GM18870 (cell line): ENCODE results near the gene PAQR6.
A peak's percentile ranks its signal among the peaks of the same experiment; 100 is the strongest.

ENCODE experiments used
- ATAC-seq: cut with Tn5 transposase; IDR thresholded peaks from one replicate; pipeline ENCODE4 v1.9.1; 2021; ENCODE audit warnings: moderate library complexity; ENCODE audit not compliant: unreplicated experiment

The PAQR6 gene

DNA sequence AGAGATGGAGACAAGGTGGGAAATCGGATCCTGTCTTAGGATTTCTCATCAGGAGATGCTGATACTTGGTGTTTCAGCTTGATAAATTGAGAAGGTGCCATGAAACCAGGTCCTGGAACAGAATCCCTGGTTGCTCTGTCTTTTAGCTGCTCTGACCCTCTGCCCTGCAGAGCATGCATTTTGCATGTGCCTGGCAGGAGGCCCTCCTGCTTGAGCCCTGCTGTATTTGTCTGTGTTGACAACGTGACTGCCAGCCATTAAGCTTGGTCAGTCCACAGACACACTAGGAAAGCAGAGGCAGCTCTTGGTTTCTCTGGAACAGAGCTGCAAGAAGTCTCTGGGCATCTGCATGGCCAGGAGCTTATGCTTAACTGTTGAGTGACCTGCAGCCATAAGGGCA lies 51.4 kb downstream of the PAQR6 start:
- no peak for ATAC-seq

DNA sequence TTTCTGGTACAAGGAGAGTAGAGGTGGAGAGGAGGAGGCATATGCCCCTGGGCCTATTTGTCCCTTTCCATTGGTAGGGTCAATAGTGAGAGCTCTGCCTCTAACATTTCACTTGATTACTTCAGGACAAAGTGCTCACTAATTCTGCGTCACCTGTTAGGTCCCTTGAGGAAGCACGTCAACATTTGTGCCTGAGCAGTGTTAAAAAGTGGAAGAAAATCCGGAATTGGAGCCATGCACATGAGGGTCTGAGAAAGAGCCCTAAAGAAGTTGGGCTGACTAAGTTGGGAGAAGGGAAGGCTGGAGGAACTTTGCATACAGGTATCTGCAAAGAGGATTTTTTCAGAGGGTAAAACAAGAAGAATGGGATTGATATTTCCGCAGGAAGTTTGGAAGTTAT lies 52.0 kb downstream of the PAQR6 start:
- no peak for ATAC-seq

DNA sequence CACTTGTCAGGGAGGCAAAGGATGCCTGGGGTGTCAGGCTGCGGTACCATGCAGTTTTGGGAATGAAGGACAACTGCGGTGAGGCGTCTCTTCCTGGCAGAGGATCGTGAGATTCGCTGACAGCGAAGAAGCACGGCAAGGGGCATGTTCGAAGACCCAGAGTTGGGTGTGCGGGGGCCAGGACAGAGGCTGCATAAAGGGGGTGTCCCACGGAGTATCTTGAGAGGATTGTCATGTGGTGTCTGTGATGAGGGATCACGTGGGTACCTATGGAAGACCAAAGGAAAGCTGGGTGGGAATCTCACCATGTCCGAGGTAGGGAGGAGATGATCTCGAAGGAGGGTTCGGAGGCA lies 53.6 kb downstream of the PAQR6 start:
- ATAC-seq: no peak

DNA sequence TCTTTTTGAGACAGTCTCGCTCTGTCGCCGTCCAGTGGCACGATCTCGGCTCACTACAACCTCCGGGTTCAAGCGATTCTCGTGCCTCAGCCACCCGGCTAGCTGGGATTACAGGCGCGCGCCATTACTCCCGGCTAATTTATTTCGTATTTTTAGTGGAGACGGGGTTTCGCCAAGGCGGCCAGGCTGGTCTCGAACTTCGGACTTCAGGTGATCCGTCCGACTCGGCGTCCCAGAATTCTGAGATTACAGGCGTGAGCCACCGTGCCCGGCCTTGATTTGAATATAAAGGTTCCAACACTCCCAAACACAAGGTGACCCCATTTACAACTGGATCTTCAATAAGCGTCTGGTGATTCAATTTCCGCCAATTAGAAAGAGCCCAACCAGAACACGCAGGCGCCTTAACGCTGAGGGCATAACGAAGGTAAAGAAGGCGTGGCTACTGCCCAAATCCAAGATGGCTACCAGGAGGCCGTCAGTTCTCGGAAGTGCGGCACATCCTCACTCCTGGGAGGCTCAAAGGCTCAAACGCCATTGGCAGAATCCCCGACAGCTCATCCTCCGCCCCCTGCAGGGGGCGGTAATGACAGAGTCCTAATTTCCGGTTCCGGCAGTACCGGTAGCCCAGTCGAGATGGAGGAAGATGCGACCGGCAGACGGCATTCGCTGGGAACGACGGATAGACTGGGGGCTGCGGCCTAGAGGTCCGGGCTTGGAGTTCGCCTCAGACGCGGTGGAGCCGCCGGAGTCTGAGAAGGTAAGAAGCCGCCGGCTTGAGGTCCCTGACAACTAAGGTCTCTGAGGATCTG lies 54.2 kb downstream of the PAQR6 start, which contains the start of gene SLC25A44:
SLC25A44 (plus strand) TSS at position 617 of the 812 bp plus-strand sequence. CDS start 5,744 bp downstream, outside the sequence.
- peak; percentile 91 for ATAC-seq
